Measurements from ENCODE around the gene CCDC33.

The CCDC33 gene

GRCh38 chr15:74291101-74292071, 55.3 kb downstream of the CCDC33 start:
- DNase-seq: peak; percentile 68

- no peak for DNase-seq
Observed at GRCh38 chr15:74293021-74293810, 57.1 kb downstream of the CCDC33 start.

- DNase-seq: no peak
Observed at GRCh38 chr15:74294010-74294409, 57.9 kb downstream of the CCDC33 start.

- no peak for DNase-seq
Observed at GRCh38 chr15:74295800-74296199, 59.7 kb downstream of the CCDC33 start.

GRCh38 chr15:74297887-74298286, 61.8 kb downstream of the CCDC33 start:
- DNase-seq: no peak

- DNase-seq: no peak
Observed at GRCh38 chr15:74300057-74300795, 64.1 kb downstream of the CCDC33 start.

GRCh38 chr15:74301583-74302361, 65.6 kb downstream of the CCDC33 start:
- DNase-seq: no peak

- DNase-seq: peak; percentile 7
Observed at GRCh38 chr15:74302821-74303359, 66.8 kb downstream of the CCDC33 start.

- DNase-seq: no peak
Observed at GRCh38 chr15:74303741-74304309, 67.7 kb downstream of the CCDC33 start.

GRCh38 chr15:74304431-74304830, 68.3 kb downstream of the CCDC33 start:
- no peak for DNase-seq

GRCh38 chr15:74305687-74306086, 69.6 kb downstream of the CCDC33 start:
- no peak for DNase-seq

GRCh38 chr15:74306781-74307217, 70.7 kb downstream of the CCDC33 start:
- DNase-seq: no peak

GRCh38 chr15:74307827-74308811, 72.0 kb downstream of the CCDC33 start:
- peak; percentile 24 for DNase-seq

- DNase-seq: peak; percentile 71
Observed at GRCh38 chr15:74311734-74312444, 75.8 kb downstream of the CCDC33 start.

- peak; percentile 87 for DNase-seq
Observed at GRCh38 chr15:74312445-74313007, 76.4 kb downstream of the CCDC33 start.

GRCh38 chr15:74313889-74314288, 77.8 kb downstream of the CCDC33 start:
- DNase-seq: no peak

GRCh38 chr15:74314795-74315438, 78.8 kb downstream of the CCDC33 start:
- DNase-seq: peak; percentile 6

- DNase-seq: no peak
Observed at GRCh38 chr15:74315626-74316025, 79.5 kb downstream of the CCDC33 start.

- no peak for DNase-seq
Observed at GRCh38 chr15:74316141-74316540, 80.0 kb downstream of the CCDC33 start.
